HUDEP-2 (cell line): Measurements from ENCODE around the gene GPER1.
A peak's percentile ranks its signal among the peaks of the same experiment; 100 is the strongest.
"Not testable (repeated sequence)": the region's sequence is repeated elsewhere in the genome, so short reads cannot be mapped to it uniquely, and the experiment has no call there.

Source experiments
- DNase-seq, 76 experiments: peaks; one replicate each; lab custom pipeline; 2025; ENCODE audit not compliant: unreplicated experiment in 76 of 76; lab: John Stamatoyannopoulos, UW

GPER1 gene

GRCh38 chr7:1066242-1066588, 21.7 kb upstream of the GPER1 start:
- DNase-seq: no peak

- no peak for DNase-seq
Measured at GRCh38 chr7:1068013-1068412, 19.9 kb upstream of the GPER1 start.

- DNase-seq: no peak
Measured at GRCh38 chr7:1068619-1069018, 19.3 kb upstream of the GPER1 start.

- DNase-seq: no peak
Measured at GRCh38 chr7:1070544-1071011, 17.3 kb upstream of the GPER1 start.

GRCh38 chr7:1071731-1072254, 16.1 kb upstream of the GPER1 start:
- DNase-seq: no peak

GRCh38 chr7:1073142-1073977, 14.6 kb upstream of the GPER1 start:
- DNase-seq: no peak

- not testable (repeated sequence) for DNase-seq
Measured at GRCh38 chr7:1074018-1074417, 13.9 kb upstream of the GPER1 start.

- no peak for DNase-seq
Measured at GRCh38 chr7:1074593-1075431, 13.1 kb upstream of the GPER1 start.

GRCh38 chr7:1076184-1077072, 11.5 kb upstream of the GPER1 start:
- no peak for DNase-seq

GRCh38 chr7:1078519-1078918, 9.4 kb upstream of the GPER1 start:
- no peak for DNase-seq

GRCh38 chr7:1078985-1079384, 8.9 kb upstream of the GPER1 start:
- DNase-seq: no peak

- no peak for DNase-seq
Measured at GRCh38 chr7:1079546-1079945, 8.4 kb upstream of the GPER1 start.

GRCh38 chr7:1080252-1080920, 7.5 kb upstream of the GPER1 start:
- no peak for DNase-seq

GRCh38 chr7:1080921-1081255, 7.0 kb upstream of the GPER1 start:
- no peak for DNase-seq

- DNase-seq: no peak
Measured at GRCh38 chr7:1081336-1081735, 6.6 kb upstream of the GPER1 start.

- no peak for DNase-seq
Measured at GRCh38 chr7:1081931-1082401, 5.9 kb upstream of the GPER1 start.

- peak in 2 of 76 experiments; percentile 13 to 24 for DNase-seq
Measured at GRCh38 chr7:1083729-1084657, 3.9 kb upstream of the GPER1 start.

- no peak for DNase-seq
Measured at GRCh38 chr7:1085266-1085665, 2.6 kb upstream of the GPER1 start.

- DNase-seq: no peak
Measured at GRCh38 chr7:1085910-1086421, 1.9 kb upstream of the GPER1 start.
